OCI-LY7 (cell line): ENCODE measurements around the gene GRID2.

Experiments used
- CTCF ChIP-seq: fragments of 200-600 bp; sonication (generic); conservative IDR thresholded peaks from 2 replicates; pipeline ENCODE4 v1.5.1; 2014; ENCODE audit warnings: mild to moderate bottlenecking, antibody characterized with exemption, low read length, moderate library complexity, mixed read lengths
- EZH2phosphoT487 ChIP-seq: fragments of 200-600 bp; sonication (generic); IDR thresholded peaks from 2 replicates; pipeline ENCODE4 v1.6.1; 2018; ENCODE audit warnings: low read depth, borderline replicate concordance, mild to moderate bottlenecking, mixed run types, antibody characterized with exemption, low read length, moderate library complexity, mixed read lengths

GRCh38 chr4:92450694-92451093 lies 146.9 kb downstream of the GRID2 start:
- TF ChIP-seq CTCF (no peak), EZH2phosphoT487 (no peak)
